Esophagus (tissue), 2 donors: ENCODE data around the gene TAF4. TPM values are rescaled to one million over a fixed set of nuclear protein-coding genes. Genes with fewer than 3 reads are reported as not detected.

ENCODE experiments used
- H3K27ac ChIP-seq, 2 donors: one replicate each; pipeline ENCODE4 v1.5.1; 2013; ENCODE audit warnings: low read depth in 2 of 2, mild to moderate bottlenecking in 2 of 2, inconsistent platforms in 1 of 2, low read length in 1 of 2, moderate library complexity in 1 of 2
- H3K27me3 ChIP-seq, 2 donors: one replicate each; pipeline ENCODE4 v1.6.1; 2013; ENCODE audit warnings: low read length in 2 of 2, control low read depth in 1 of 2, mild to moderate bottlenecking in 1 of 2; ENCODE audit not compliant: insufficient read depth in 2 of 2, control insufficient read depth in 1 of 2
- H3K36me3 ChIP-seq, 2 donors: one replicate each; pipeline ENCODE4 v1.6.1; 2013; ENCODE audit warnings: low read length in 1 of 2; ENCODE audit not compliant: control insufficient read depth in 2 of 2, insufficient read depth in 2 of 2
- H3K4me1 ChIP-seq, 2 donors: one replicate each; pipeline ENCODE4 v1.6.1; 2013; ENCODE audit warnings: low read length in 1 of 2; ENCODE audit not compliant: control insufficient read depth in 2 of 2, insufficient read depth in 2 of 2
- H3K4me3 ChIP-seq, 2 donors: one replicate each; pipeline ENCODE4 v1.5.1; 2013; ENCODE audit warnings: low read length in 2 of 2, mild to moderate bottlenecking in 2 of 2, low read depth in 1 of 2, moderate library complexity in 1 of 2
- H3K9me3 ChIP-seq, 2 donors: one replicate each; pipeline ENCODE4 v1.6.1; 2013; ENCODE audit warnings: mild to moderate bottlenecking in 2 of 2, low read depth in 1 of 2, low read length in 1 of 2, moderate library complexity in 1 of 2; ENCODE audit not compliant: control insufficient read depth in 2 of 2, insufficient read depth in 1 of 2
- WGBS, 2 donors: extraction: QIAGEN DNeasy Blood & Tissue Kit; methylation state at CpG; one replicate each; pipeline ENCODE4 v1.1.7; 2013; 5-methylcytosine and 5-hydroxymethylcytosine counted together
- polyA plus RNA-seq, 2 donors: library from polyadenylated mRNA; stranded (reverse); fragments of 200-250 nt; gene quantifications; one replicate each; pipeline ENCODE4 v1.2.3, GENCODE V29; 2013
- donor health status: healthy with polysubstance abuse.
- donor health status: Bipolar disorder and iron deficiency.

Gene TAF4
- polyA plus RNA-seq, 2 donors = 4.2 to 5.8 TPM

DNA sequence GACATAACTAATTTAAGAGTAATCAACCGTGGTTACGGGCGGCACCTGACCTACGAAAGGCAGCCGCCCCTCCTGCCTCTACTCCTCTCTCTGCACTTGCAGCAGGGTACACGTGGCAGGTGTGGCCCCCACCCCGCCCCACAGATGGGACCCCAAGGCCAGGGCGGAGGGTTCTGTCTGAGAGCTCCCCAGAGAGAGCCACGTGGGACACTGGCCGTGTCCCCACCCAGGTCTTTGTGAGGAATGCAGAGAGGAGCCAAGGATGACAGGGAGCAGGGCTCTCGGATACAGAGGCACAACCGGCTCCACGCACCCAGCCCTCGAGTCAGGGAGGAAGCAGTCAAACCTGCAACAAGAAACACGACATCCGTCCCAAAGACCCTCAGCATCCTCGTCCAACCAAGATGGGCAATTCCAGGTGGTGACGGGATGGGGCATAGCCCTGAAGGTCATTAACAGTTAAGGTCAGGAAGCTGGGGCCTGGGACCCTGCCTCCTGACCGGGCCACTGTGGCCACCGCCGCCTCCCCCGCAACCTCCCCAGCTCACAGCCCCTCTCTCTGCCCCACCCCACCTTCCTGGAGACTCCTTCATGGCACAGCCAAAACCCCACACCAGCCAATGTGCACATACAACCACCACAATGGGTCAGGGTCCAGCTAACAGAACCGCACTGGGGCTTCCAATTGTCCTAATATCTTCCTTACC, 47.1 kb downstream of the TAF4 start:
- WGBS, 2 donors = 78 to 83% methylated on average over 23 of the region's 23 CpGs
- no peak overlapping the region for H3K27ac ChIP-seq
- no peak overlapping the region for H3K4me3 ChIP-seq
- H3K4me1 ChIP-seq = peaks cover 9 to 10% of the 10 kb centered on the region in 2 donors
- peaks cover 0 to 5% of the 10 kb centered on the region in 2 donors for H3K36me3 ChIP-seq
- H3K27me3 ChIP-seq = no peaks in the 10 kb centered on the region
- H3K9me3 ChIP-seq = no peaks in the 10 kb centered on the region

DNA sequence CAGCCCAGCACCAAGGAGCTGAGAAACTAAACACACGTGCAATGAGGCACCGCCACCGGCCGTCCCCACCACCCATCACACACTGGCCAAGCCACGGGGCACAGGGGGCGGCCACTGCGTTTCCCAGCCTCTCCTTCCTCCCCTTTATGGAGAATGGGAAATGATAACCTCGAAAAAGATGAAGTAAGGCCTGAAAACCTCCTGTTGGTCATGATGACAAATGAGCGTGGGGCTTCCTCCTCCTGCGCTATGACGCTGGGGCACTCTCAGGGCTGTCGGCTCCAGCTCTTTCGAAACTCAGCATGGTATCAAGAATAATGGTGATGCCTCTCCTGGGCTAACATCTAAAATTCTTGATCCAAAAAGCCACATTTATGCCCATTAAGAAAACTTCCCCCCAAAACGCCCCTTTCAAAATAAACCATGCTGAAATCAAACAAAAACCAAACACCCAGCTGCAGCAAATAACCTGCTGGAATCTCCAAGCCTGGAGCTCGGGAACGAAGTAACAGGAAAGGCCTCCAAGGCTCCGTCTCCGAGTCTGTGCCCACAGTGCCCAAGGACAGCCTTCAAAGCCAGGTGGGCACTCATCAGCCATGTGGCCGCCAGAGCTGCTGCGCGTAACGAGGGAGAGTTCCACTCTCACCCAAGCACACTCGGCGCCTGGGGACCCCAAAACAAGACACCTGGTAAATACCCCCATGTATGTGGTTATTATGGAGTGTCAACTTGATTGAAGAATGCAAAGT, 50.0 kb downstream of the TAF4 start:
- H3K4me3 ChIP-seq = no peak overlapping the region
- peak overlapping the region in 1 of 2 donors; percentile 2 for H3K27ac ChIP-seq
- H3K36me3 ChIP-seq = peaks cover 0 to 20% of the 10 kb centered on the region in 2 donors
- H3K27me3 ChIP-seq = no peaks in the 10 kb centered on the region
- WGBS, 2 donors = 78 to 85% methylated on average over 24 of the region's 24 CpGs
- H3K9me3 ChIP-seq = no peaks in the 10 kb centered on the region
- H3K4me1 ChIP-seq = peaks cover 9 to 10% of the 10 kb centered on the region in 2 donors

DNA sequence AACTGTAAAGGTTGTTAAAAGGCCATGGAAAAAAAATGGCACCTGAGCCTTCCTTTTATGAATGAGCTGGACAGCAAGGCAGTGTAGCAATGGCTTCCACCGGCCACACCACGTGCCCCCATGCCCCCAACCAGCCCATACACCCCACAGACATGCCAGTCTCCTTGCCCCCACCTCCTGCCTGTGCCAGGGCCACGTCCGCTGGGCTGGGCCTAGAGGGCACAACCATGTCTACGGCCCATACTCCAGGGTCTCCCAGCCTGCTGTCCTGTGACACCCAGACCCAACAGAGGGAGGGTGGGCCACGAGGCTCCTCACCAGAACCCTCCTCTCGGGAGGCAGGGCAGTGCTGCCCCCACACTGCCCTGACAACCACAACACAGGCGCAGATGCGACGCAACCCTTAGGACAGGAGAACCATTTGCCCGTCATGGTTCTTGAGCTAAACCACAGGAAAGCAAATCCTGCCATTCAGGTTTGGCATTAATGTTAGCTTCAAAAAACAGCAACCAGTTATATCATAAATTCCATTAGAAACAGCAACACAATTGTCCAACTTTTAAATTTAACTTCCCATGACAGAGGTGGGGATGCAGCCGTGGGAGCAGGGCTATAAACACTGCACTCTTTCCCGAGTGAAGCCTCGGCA, 50.7 kb downstream of the TAF4 start:
- Histone ChIP-seq H3K9me3 (no peaks in the 10 kb centered on the region), H3K4me1 (peaks cover 8 to 10% of the 10 kb centered on the region in 2 donors), H3K36me3 (peaks cover 0 to 20% of the 10 kb centered on the region in 2 donors), H3K27ac (no peak overlapping the region), H3K4me3 (no peak overlapping the region), H3K27me3 (no peaks in the 10 kb centered on the region)
- WGBS, 2 donors = 74 to 78% methylated on average over 14 of the region's 14 CpGs

DNA sequence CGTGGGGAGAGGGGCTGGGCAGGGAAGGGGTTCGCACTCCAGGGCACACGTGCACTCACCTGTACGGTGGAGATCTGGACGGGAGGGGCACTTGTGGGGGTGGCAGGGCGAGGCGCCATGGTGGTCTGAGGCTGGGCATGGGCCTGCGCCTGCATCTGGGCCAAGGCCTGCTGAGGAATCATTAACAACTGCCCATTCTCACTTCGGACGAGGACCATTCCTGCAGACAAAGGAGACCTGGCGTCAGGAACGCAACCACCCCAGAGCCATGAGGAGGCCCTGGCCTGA, 51.2 kb downstream of the TAF4 start:
- no peaks in the 10 kb centered on the region for H3K27me3 ChIP-seq
- H3K36me3 ChIP-seq = peaks cover 0 to 26% of the 10 kb centered on the region in 2 donors
- peaks cover 4 to 8% of the 10 kb centered on the region in 2 donors for H3K4me1 ChIP-seq
- H3K9me3 ChIP-seq = no peaks in the 10 kb centered on the region
- no peak overlapping the region for H3K4me3 ChIP-seq
- 83 to 85% methylated on average over 12 of the region's 12 CpGs for WGBS, 2 donors
- no peak overlapping the region for H3K27ac ChIP-seq

DNA sequence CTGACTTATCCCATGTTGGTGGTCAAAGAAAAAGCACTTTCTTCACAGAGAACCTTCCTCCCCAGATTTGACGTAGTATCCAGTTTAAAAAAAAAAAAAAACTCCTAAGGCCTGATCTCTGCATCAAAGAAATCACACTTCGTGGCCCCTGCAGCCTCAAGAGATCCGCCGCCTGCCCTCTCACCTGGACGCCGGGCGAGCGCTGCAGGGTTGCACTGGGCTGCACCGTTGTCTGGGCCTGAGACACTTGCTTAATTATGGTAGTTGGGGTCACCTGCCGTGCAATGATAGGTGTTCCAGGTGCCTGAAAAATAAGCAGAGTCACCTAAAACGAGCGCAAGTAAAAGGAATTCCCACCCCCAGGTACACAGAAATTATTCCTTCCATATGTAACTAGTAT, 53.0 kb downstream of the TAF4 start:
- Histone ChIP-seq H3K27me3 (no peaks in the 10 kb centered on the region), H3K9me3 (no peaks in the 10 kb centered on the region), H3K36me3 (peaks cover 0 to 40% of the 10 kb centered on the region in 2 donors), H3K27ac (no peak overlapping the region), H3K4me1 (peaks cover 4 to 8% of the 10 kb centered on the region in 2 donors), H3K4me3 (no peak overlapping the region)
- WGBS, 2 donors = 94 to 95% methylated on average over 12 of the region's 12 CpGs

DNA sequence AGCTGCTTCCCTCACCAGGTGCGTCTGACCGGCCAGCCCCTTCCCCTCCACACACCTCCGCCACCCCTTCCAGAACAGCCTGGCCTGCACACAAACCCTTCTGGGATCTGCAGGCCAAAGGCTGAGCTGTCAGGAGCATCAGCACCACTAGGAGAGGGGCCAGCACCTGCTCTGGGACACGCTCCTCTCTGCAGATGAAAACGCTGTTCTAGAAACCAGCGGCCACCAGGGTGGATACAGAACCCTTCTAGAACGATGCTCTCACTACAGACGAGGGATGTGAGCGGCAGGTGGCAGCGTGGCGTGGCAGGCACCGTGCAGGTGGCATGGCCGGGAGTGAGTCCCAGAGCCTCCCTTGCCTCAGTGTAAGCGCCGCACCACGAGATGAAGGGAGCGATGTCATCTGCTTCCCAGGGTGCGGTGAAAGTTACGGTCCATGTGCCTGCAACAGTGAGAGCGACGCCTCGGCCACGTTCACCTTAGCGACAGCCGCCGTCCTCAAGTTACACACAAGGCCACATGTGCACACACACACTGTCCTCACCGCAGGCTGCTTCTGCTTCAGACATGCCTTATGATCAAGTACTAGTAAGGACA, 53.6 kb downstream of the TAF4 start:
- Histone ChIP-seq H3K27me3 (no peaks in the 10 kb centered on the region), H3K4me3 (no peak overlapping the region), H3K9me3 (no peaks in the 10 kb centered on the region), H3K4me1 (peaks cover 4 to 8% of the 10 kb centered on the region in 2 donors), H3K36me3 (peaks cover 0 to 44% of the 10 kb centered on the region in 2 donors), H3K27ac (no peak overlapping the region)
- WGBS, 2 donors = 94% methylated on average over 27 of the region's 27 CpGs

DNA sequence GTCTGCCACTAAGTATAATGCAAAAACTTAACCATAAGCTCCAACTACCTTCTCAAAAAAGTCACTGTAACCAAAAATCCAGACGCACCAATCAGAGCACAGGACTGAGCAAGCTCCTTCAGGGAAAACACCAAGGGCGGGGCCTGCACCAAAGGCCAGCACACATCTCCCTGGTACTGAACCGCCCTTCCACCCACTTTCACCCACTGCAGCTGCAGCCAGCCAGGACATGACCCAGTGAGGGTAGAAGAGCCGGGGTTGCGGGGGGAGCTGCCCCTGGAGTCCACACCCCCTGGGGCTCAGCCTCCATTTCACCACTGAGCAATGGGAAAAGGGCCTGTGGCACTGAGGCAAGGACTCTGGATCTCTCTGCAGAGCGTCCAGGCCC, 54.3 kb downstream of the TAF4 start:
- 64 to 66% methylated on average over 6 of the region's 6 CpGs for WGBS, 2 donors
- Histone ChIP-seq H3K36me3 (peaks cover 0 to 47% of the 10 kb centered on the region in 2 donors), H3K4me1 (peaks cover 4 to 8% of the 10 kb centered on the region in 2 donors), H3K9me3 (no peaks in the 10 kb centered on the region), H3K27ac (no peak overlapping the region), H3K27me3 (no peaks in the 10 kb centered on the region), H3K4me3 (no peak overlapping the region)

DNA sequence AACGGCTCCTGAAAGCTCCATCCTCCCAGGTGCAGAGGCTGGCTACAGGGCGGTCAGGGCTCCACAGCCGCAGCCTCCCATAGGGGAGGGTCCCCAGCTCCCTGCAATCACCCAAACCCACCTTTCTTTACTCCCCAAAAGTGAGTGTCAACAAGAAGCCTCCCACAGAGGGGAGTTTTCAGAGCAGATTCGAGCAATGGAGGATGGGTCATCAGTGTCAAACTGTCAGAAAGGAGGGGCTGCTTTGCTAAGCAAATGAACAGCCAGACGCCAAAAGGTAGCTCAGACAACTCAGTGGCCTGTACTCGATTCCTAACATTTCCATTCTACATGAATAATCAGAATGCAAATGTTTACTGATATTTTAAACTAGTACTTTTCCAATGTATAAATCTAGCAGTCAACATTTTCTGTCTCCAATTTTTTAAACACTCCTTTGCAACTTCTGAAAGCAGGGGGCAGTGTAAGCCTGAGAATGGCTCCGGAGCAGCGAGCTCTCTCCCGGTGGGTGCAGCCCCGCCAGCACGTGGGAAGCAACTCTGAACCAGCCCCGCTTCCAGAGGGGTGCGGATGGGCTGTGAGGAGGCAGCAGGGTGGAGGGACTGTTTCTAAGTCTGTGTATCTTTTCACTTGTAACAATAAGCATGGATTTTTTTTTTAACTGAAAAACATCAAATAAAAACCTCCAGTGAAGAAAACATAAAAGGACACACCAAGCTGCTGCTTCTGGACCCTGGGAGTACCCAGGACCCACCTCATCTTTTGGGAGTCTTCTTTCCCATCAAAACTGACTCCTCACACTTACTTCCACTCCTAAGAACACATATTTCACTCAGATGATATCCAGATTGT, 54.9 kb downstream of the TAF4 start:
- Histone ChIP-seq H3K27ac (no peak overlapping the region), H3K36me3 (peaks cover 0 to 49% of the 10 kb centered on the region in 2 donors), H3K4me1 (peaks cover 4 to 6% of the 10 kb centered on the region in 2 donors), H3K4me3 (no peak overlapping the region), H3K27me3 (no peaks in the 10 kb centered on the region), H3K9me3 (no peaks in the 10 kb centered on the region)
- 37 to 39% methylated on average over 13 of the region's 13 CpGs for WGBS, 2 donors
